Breast epithelium (tissue), 4 donors: Measurements from ENCODE around the gene MIEF2. TPM values are rescaled to one million over a fixed set of nuclear protein-coding genes. Genes with fewer than 3 reads are reported as not detected.

Source experiments
- DNase-seq, 2 donors: peaks; one replicate each; pipeline ENCODE4 v3.0.0-alpha.2; 2019; ENCODE audit warnings: low spot score in 2 of 2
- H3K27ac ChIP-seq, 2 donors: fragments of 200-600 bp; sonication (generic) in 1 of 2; one replicate each; pipeline ENCODE4 v1.5.1; 2016 to 2019; ENCODE audit warnings: mild to moderate bottlenecking in 1 of 2
- H3K27me3 ChIP-seq, 2 donors: fragments of 200-600 bp; sonication (generic) in 1 of 2; one replicate each; pipeline versions ENCODE4 v1.5.1 to v1.6.0; 2017 to 2019; ENCODE audit warnings: control low read depth in 1 of 2, mild to moderate bottlenecking in 1 of 2
- H3K36me3 ChIP-seq: fragments of 200-600 bp; one replicate; pipeline ENCODE4 v1.5.1; 2019
- H3K4me1 ChIP-seq, 2 donors: fragments of 200-600 bp; sonication (generic); one replicate each; pipeline ENCODE4 v1.5.1; 2016 to 2019; ENCODE audit warnings: control low read depth in 1 of 2
- H3K4me3 ChIP-seq, 3 donors: fragments of 200-600 bp; sonication (generic); 1 replicate in 2 of 3; 2 replicates in 1 of 3; pipeline ENCODE4 v1.5.1; 2016 to 2019; ENCODE audit warnings: mild to moderate bottlenecking in 3 of 3, moderate library complexity in 2 of 3
- H3K9me3 ChIP-seq, 2 donors: fragments of 200-600 bp; sonication (generic) in 1 of 2; one replicate each; pipeline ENCODE4 v1.5.1; 2016 to 2019; ENCODE audit warnings: control low read depth in 1 of 2
- CTCF ChIP-seq, 3 donors: fragments of 450-650 bp; IDR thresholded peaks; one replicate each; pipeline ENCODE4 v1.5.1; 2016 to 2017; ENCODE audit warnings: antibody characterized with exemption in 3 of 3, mild to moderate bottlenecking in 3 of 3, moderate library complexity in 3 of 3
- POLR2A ChIP-seq: fragments of 450-650 bp; IDR thresholded peaks from one replicate; pipeline ENCODE4 v1.6.1; 2016; ENCODE audit warnings: antibody characterized with exemption, mild to moderate bottlenecking, moderate library complexity
- POLR2AphosphoS5 ChIP-seq, 3 donors: sonication (generic); formaldehyde crosslinking; IDR thresholded peaks; one replicate each; pipeline ENCODE4 v1.6.1; 2017; ENCODE audit warnings: antibody characterized with exemption in 3 of 3
- intact Hi-C: fragments of 100-400 bp; cut with DNase I; formaldehyde crosslinking; loops from one replicate; pipeline ENCODE4 v1.15.1; 2023; ENCODE audit warnings: low total_unique reads
- total RNA-seq, 3 donors: library from RNA; depleted of rRNA; stranded (reverse); fragments of >200 nt; gene quantifications; one replicate each; pipeline ENCODE4 v1.1.0, GENCODE V29; 2016

Gene MIEF2
- total RNA-seq, 3 donors from 2014 or later: 9.8 to 29.6 (median 19.0) TPM

DNA sequence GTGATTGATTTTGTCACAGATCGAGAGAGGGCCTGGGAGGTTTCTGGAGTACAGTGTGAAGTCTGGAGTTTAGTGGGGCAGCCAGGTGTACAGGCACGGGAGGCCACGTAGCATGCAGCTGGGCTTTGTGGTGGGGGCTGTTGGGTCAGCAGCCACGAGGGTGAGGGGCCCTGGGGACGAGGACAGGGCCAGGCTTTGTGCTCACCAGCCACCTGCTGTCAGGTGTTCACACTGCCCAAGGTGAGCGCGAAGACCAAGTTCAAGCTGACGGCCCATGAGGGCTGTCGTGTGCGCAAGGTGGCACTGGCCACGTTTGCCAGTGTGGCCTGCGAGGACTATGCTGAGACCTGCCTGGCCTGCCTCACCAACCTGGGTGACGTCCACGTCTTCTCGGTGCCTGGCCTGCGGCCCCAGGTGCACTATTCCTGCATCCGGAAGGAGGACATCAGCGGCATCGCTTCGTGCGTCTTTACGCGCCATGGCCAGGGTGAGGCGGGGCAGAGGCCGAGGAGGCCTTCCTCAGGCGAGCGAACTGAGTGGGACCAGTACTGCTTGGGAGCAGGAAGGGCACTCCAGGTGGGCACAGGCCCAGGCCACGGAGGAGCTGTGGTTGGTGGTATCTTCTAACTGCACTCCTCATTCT, 19.1 kb upstream of the MIEF2 start:
- intact Hi-C loops: no loop called here
- Histone ChIP-seq H3K36me3 (no peaks in the 10 kb centered on the region), H3K4me1 (no peaks in the 10 kb centered on the region), H3K9me3 (no peaks in the 10 kb centered on the region), H3K27ac (no peak overlapping the region), H3K4me3 (no peak overlapping the region), H3K27me3 (no peaks in the 10 kb centered on the region)
- TF ChIP-seq POLR2A: no peak
- no peak for TF ChIP-seq POLR2AphosphoS5 (IDR thresholded peaks at IDR 0.05)
- no peak for TF ChIP-seq CTCF (IDR thresholded peaks at IDR 0.05)
- no peak for DNase-seq

GRCh38 chr17:18245038-18245776, 15.3 kb upstream of the MIEF2 start:
- Histone ChIP-seq H3K4me1 (no peaks in the 10 kb centered on the region), H3K27me3 (no peaks in the 10 kb centered on the region), H3K36me3 (no peaks in the 10 kb centered on the region), H3K4me3 (no peak overlapping the region), H3K9me3 (no peaks in the 10 kb centered on the region), H3K27ac (no peak overlapping the region)
- DNase-seq: no peak
- no peak for TF ChIP-seq CTCF (IDR thresholded peaks at IDR 0.05)
- no peak for TF ChIP-seq POLR2A
- no peak for TF ChIP-seq POLR2AphosphoS5 (IDR thresholded peaks at IDR 0.05)
- intact Hi-C loops: no loop called here

- Histone ChIP-seq H3K27ac (no peak overlapping the region), H3K9me3 (no peaks in the 10 kb centered on the region), H3K4me1 (no peaks in the 10 kb centered on the region), H3K36me3 (peaks cover 4% of the 10 kb centered on the region), H3K4me3 (peak overlapping the region in 1 of 3 donors; percentile 49), H3K27me3 (no peaks in the 10 kb centered on the region)
- intact Hi-C loops: no loop called here
- DNase-seq: no peak
- TF ChIP-seq CTCF (IDR thresholded peaks at IDR 0.05) (no peak), POLR2AphosphoS5 (IDR thresholded peaks at IDR 0.05) (no peak), POLR2A (no peak)
These were observed 14.2 kb upstream of the MIEF2 start for GRCh38 chr17:18246109-18246725.

GRCh38 chr17:18246880-18247612, 13.4 kb upstream of the MIEF2 start:
- H3K36me3 ChIP-seq: peaks cover 7% of the 10 kb centered on the region
- intact Hi-C loops: no loop called here
- no peaks in the 10 kb centered on the region for H3K4me1 ChIP-seq
- H3K27ac ChIP-seq: peak overlapping the region; percentile 40 to 61
- H3K27me3 ChIP-seq: no peaks in the 10 kb centered on the region
- H3K4me3 ChIP-seq: peak overlapping the region in 2 of 3 donors; percentile 29 to 49
- TF ChIP-seq POLR2AphosphoS5 (IDR thresholded peaks at IDR 0.05) (no peak), POLR2A (no peak), CTCF (IDR thresholded peaks at IDR 0.05) (no peak)
- peak in 1 of 2 donors; percentile 69 for DNase-seq
- H3K9me3 ChIP-seq: no peaks in the 10 kb centered on the region
